HuH-7 (cell line): ENCODE data around the gene C10orf67.
A peak's percentile ranks its signal among the peaks of the same experiment; 100 is the strongest.
"Not testable (repeated sequence)": the region's sequence is repeated elsewhere in the genome, so short reads cannot be mapped to it uniquely, and the experiment has no call there.

Experiments
- DNase-seq: peaks from one replicate; pipeline ENCODE4 v3.0.0; 2011; ENCODE audit warnings: low spot score

The C10orf67 gene

GRCh38 chr10:23344241-23344841 lies at the start of gene C10orf67:
Gene C10orf67 (minus strand): TSS chr10:23344797. CDS start chr10:23344774, 23 bp downstream.
- DNase-seq: peak; percentile 48

GRCh38 chr10:23391821-23392220 lies 47.2 kb upstream of the C10orf67 start:
- no peak for DNase-seq

- DNase-seq: no peak
These were observed 46.2 kb upstream of the C10orf67 start for GRCh38 chr10:23390809-23391208.

GRCh38 chr10:23390408-23390807 lies 45.8 kb upstream of the C10orf67 start:
- not testable (repeated sequence) for DNase-seq

- DNase-seq: not testable (repeated sequence)
These were observed 42.9 kb upstream of the C10orf67 start for GRCh38 chr10:23387516-23387915.

- DNase-seq: no peak
These were observed 41.5 kb upstream of the C10orf67 start for GRCh38 chr10:23386052-23386451.

- no peak for DNase-seq
These were observed 39.8 kb upstream of the C10orf67 start for GRCh38 chr10:23384364-23384763.

GRCh38 chr10:23383637-23384036 lies 39.0 kb upstream of the C10orf67 start:
- no peak for DNase-seq

- no peak for DNase-seq
These were observed 36.9 kb upstream of the C10orf67 start for GRCh38 chr10:23381298-23382040.

- DNase-seq: no peak
These were observed 35.1 kb upstream of the C10orf67 start for GRCh38 chr10:23379686-23380085.

- no peak for DNase-seq
These were observed 31.6 kb upstream of the C10orf67 start for GRCh38 chr10:23376229-23376655.

- no peak for DNase-seq
These were observed 30.8 kb upstream of the C10orf67 start for GRCh38 chr10:23375366-23375765.

GRCh38 chr10:23373156-23373555 lies 28.6 kb upstream of the C10orf67 start:
- no peak for DNase-seq

GRCh38 chr10:23371073-23371472 lies 26.5 kb upstream of the C10orf67 start:
- DNase-seq: no peak

- peak; percentile 42 for DNase-seq
These were observed 25.5 kb upstream of the C10orf67 start for GRCh38 chr10:23370106-23370505.

GRCh38 chr10:23368816-23369640 lies 24.4 kb upstream of the C10orf67 start:
- no peak for DNase-seq

- no peak for DNase-seq
These were observed 23.4 kb upstream of the C10orf67 start for GRCh38 chr10:23367896-23368595.

GRCh38 chr10:23365417-23366030 lies 20.9 kb upstream of the C10orf67 start:
- DNase-seq: not testable (repeated sequence)

- DNase-seq: no peak
These were observed 19.8 kb upstream of the C10orf67 start for GRCh38 chr10:23364378-23364777.

GRCh38 chr10:23363793-23364135 lies 19.2 kb upstream of the C10orf67 start:
- DNase-seq: no peak

- no peak for DNase-seq
These were observed 18.5 kb upstream of the C10orf67 start for GRCh38 chr10:23362879-23363792.
